Transverse colon (tissue), 4 donors: ENCODE measurements around the gene EIF4B.

ENCODE experiments used
- CTCF ChIP-seq, 5 experiments: fragments of 200-600 bp in 3 of 5; fragments of 450-650 bp in 2 of 5; sonication (generic) in 3 of 5; IDR thresholded peaks; 1 replicate in 2 of 5; 2 replicates in 3 of 5; pipeline ENCODE4 v1.5.1; 2016 to 2017; ENCODE audit warnings: antibody characterized with exemption in 5 of 5, inconsistent platforms in 3 of 5, mild to moderate bottlenecking in 2 of 5, moderate library complexity in 1 of 5
- EP300 ChIP-seq: sonication (generic); formaldehyde crosslinking; IDR thresholded peaks from one replicate; pipeline ENCODE4 v1.6.1; 2017; ENCODE audit warnings: antibody characterized with exemption, low read depth
- POLR2A ChIP-seq: fragments of 450-650 bp; IDR thresholded peaks from one replicate; pipeline ENCODE4 v1.6.1; 2016; ENCODE audit warnings: antibody characterized with exemption, mild to moderate bottlenecking, moderate library complexity
- POLR2AphosphoS5 ChIP-seq, 3 donors: sonication (generic); formaldehyde crosslinking; IDR thresholded peaks; one replicate each; pipeline ENCODE4 v1.6.1; 2016; ENCODE audit warnings: antibody characterized with exemption in 3 of 3

GRCh38 chr12:52969166-52969795 is 37.0 kb upstream of the EIF4B start:
- TF ChIP-seq CTCF (IDR thresholded peaks at IDR 0.05) (no peak), POLR2A (no peak), POLR2AphosphoS5 (IDR thresholded peaks at IDR 0.05) (no peak), EP300 (no peak)
